Loucy (cell line): ENCODE data around the gene RALGPS1.

ENCODE experiments used
- H2AFZ ChIP-seq: fragments of 200-600 bp; sonication (generic); 2 replicates; pipeline ENCODE4 v1.6.0; 2016; ENCODE audit warnings: antibody characterized with exemption, mild to moderate bottlenecking, low read length, moderate library complexity
- H3F3A ChIP-seq: fragments of 200-600 bp; 2 replicates; pipeline ENCODE4 v1.6.0; 2016; ENCODE audit warnings: antibody characterized with exemption, low read depth, mild to moderate bottlenecking
- H3K27me3 ChIP-seq: fragments of 200-600 bp; sonication (generic); 2 replicates; pipeline ENCODE4 v1.6.1; 2014; ENCODE audit warnings: low read length, mild to moderate bottlenecking; ENCODE audit not compliant: insufficient read depth, poor library complexity, severe bottlenecking
- H3K36me3 ChIP-seq: fragments of 200-600 bp; sonication (generic); 2 replicates; pipeline ENCODE4 v1.6.1; 2016; ENCODE audit warnings: low read length; ENCODE audit not compliant: insufficient read depth
- H3K4me1 ChIP-seq: fragments of 200-600 bp; sonication (generic); 2 replicates; pipeline ENCODE4 v1.5.1; 2014; ENCODE audit warnings: low read length, mild to moderate bottlenecking; ENCODE audit not compliant: insufficient read depth, poor library complexity, severe bottlenecking
- H3K4me2 ChIP-seq: fragments of 200-600 bp; sonication (generic); 2 replicates; pipeline ENCODE4 v1.6.0; 2014; ENCODE audit warnings: antibody characterized with exemption, low read length, low read depth, mild to moderate bottlenecking; ENCODE audit not compliant: poor library complexity, severe bottlenecking
- H3K4me3 ChIP-seq: fragments of 200-600 bp; sonication (generic); 2 replicates; pipeline ENCODE4 v1.5.1; 2014; ENCODE audit warnings: low read length, mild to moderate bottlenecking, mixed read lengths; ENCODE audit not compliant: poor library complexity, severe bottlenecking
- H3K79me2 ChIP-seq: fragments of 200-600 bp; sonication (generic); 2 replicates; pipeline ENCODE4 v1.6.1; 2014; ENCODE audit warnings: low read length; ENCODE audit not compliant: insufficient read depth
- H3K9ac ChIP-seq: fragments of 200-600 bp; sonication (generic); 2 replicates; pipeline ENCODE4 v1.6.0; 2014; ENCODE audit warnings: mild to moderate bottlenecking, low read depth, low read length, moderate library complexity; ENCODE audit not compliant: poor library complexity, severe bottlenecking
- H3K9me2 ChIP-seq: fragments of 200-600 bp; sonication (generic); replicated peaks from 2 replicates; pipeline ENCODE4 v1.6.1; 2016; ENCODE audit warnings: low read depth, low read length, mixed read lengths
- H3K9me3 ChIP-seq: fragments of 200-600 bp; sonication (generic); 2 replicates; pipeline ENCODE4 v1.6.1; 2014; ENCODE audit warnings: mild to moderate bottlenecking, antibody characterized with exemption, low read length, low read depth; ENCODE audit not compliant: insufficient read depth
- H4K20me1 ChIP-seq: fragments of 200-600 bp; sonication (generic); 2 replicates; pipeline ENCODE4 v1.6.0; 2014; ENCODE audit warnings: antibody characterized with exemption, low read length, mild to moderate bottlenecking; ENCODE audit not compliant: insufficient read depth, poor library complexity, severe bottlenecking
- CTCF ChIP-seq: fragments of 200-600 bp; sonication (generic); conservative IDR thresholded peaks from 2 replicates; pipeline ENCODE4 v1.5.1; 2014; ENCODE audit warnings: mild to moderate bottlenecking, antibody characterized with exemption, low read length
- EZH2phosphoT487 ChIP-seq: fragments of 200-600 bp; IDR thresholded peaks from 2 replicates; pipeline ENCODE4 v1.6.1; 2018; ENCODE audit warnings: antibody characterized with exemption, mild to moderate bottlenecking, moderate library complexity, borderline replicate concordance

Gene RALGPS1

GRCh38 chr9:127058645-127059021 lies 144.1 kb downstream of the RALGPS1 start:
- no peaks in the 10 kb centered on the region for H3K9me2 ChIP-seq
- no peaks in the 10 kb centered on the region for H3K9me3 ChIP-seq
- H3K36me3 ChIP-seq: no peaks in the 10 kb centered on the region
- TF ChIP-seq CTCF: no peak
- TF ChIP-seq EZH2phosphoT487: no peak
- no peaks in the 10 kb centered on the region for H3F3A ChIP-seq
- H3K9ac ChIP-seq: no peak overlapping the region
- no peaks in the 10 kb centered on the region for H3K79me2 ChIP-seq
- H2AFZ ChIP-seq: no peak overlapping the region
- H3K4me2 ChIP-seq: no peak overlapping the region
- no peaks in the 10 kb centered on the region for H3K4me1 ChIP-seq
- no peaks in the 10 kb centered on the region for H4K20me1 ChIP-seq
- no peak overlapping the region for H3K4me3 ChIP-seq
- no peaks in the 10 kb centered on the region for H3K27me3 ChIP-seq

GRCh38 chr9:127059030-127059429 lies 144.4 kb downstream of the RALGPS1 start:
- Histone ChIP-seq H3K4me3 (no peak overlapping the region), H3K9me2 (no peaks in the 10 kb centered on the region), H3K9me3 (no peaks in the 10 kb centered on the region), H3K79me2 (no peaks in the 10 kb centered on the region), H2AFZ (no peak overlapping the region), H3K27me3 (no peaks in the 10 kb centered on the region), H3K4me1 (no peaks in the 10 kb centered on the region), H3K4me2 (no peak overlapping the region), H3K36me3 (no peaks in the 10 kb centered on the region), H4K20me1 (no peaks in the 10 kb centered on the region), H3K9ac (no peak overlapping the region), H3F3A (no peaks in the 10 kb centered on the region)
- no peak for TF ChIP-seq CTCF
- TF ChIP-seq EZH2phosphoT487: no peak

GRCh38 chr9:127059765-127060361 lies 145.3 kb downstream of the RALGPS1 start:
- no peak overlapping the region for H2AFZ ChIP-seq
- H3K9me3 ChIP-seq: no peaks in the 10 kb centered on the region
- H3K79me2 ChIP-seq: no peaks in the 10 kb centered on the region
- no peaks in the 10 kb centered on the region for H3K4me1 ChIP-seq
- H3K4me2 ChIP-seq: no peak overlapping the region
- H3K4me3 ChIP-seq: no peak overlapping the region
- H3K9ac ChIP-seq: no peak overlapping the region
- no peaks in the 10 kb centered on the region for H3K36me3 ChIP-seq
- no peaks in the 10 kb centered on the region for H3K27me3 ChIP-seq
- no peaks in the 10 kb centered on the region for H3K9me2 ChIP-seq
- H4K20me1 ChIP-seq: no peaks in the 10 kb centered on the region
- TF ChIP-seq EZH2phosphoT487: no peak
- no peak for TF ChIP-seq CTCF
- H3F3A ChIP-seq: no peaks in the 10 kb centered on the region
